Stimulated activated naive CD8-positive, alpha-beta T cell treated with anti-CD3 and anti-CD28 coated beads, Interleukin-15, Interleukin-2, amounts not matched to agents 100 U/mL and 50 U/mL, for 24 hours (primary cell): Measurements from ENCODE around the gene MREG.
"Not testable (repeated sequence)": the region's sequence is repeated elsewhere in the genome, so short reads cannot be mapped to it uniquely, and the experiment has no call there.

Source experiments
- ATAC-seq: fragments of 150-1000 bp; cut with Tn5 transposase; one replicate; pipeline ENCODE4 v1.10.0; 2021
- DNase-seq: peaks from one replicate; pipeline ENCODE4 v3.0.0; 2021

MREG gene

DNA sequence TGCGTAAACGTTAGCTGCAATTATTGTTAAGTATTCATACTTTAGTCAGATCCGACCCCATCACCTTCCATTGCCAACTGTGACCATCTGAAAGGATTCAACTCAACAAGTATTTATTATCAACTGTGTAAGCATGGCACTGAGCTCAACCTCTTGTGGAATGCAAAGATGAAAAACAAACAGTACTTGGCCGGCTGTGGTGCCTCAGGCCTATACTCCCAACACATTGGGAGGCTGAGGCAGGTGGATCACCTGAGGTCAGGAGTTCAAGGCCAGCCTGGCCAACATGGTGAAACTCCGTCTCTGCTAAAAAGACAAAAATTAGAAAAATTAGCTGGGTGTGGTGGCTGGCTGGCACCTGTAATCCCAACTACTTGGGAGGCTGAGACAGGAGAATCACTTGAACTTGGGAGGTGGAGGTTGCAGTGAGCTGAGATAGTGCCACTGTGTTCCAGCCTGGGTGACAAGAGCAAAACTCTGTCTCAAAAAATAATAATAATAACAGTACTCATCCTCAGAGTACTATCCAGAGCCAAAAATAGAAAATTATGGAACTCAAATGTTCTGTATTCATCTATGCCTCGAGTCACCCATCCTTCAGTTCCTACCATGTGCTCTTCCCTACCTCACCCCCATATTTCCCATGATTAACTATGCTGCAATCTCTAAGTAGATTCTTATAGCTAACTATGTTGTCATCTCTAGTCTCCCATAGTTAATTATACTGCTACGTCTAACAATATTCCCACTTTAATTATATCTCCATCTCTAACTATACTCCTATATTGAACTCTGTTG lies 8.6 kb upstream of the MREG start:
- DNase-seq (no peak), ATAC-seq (no peak)

DNA sequence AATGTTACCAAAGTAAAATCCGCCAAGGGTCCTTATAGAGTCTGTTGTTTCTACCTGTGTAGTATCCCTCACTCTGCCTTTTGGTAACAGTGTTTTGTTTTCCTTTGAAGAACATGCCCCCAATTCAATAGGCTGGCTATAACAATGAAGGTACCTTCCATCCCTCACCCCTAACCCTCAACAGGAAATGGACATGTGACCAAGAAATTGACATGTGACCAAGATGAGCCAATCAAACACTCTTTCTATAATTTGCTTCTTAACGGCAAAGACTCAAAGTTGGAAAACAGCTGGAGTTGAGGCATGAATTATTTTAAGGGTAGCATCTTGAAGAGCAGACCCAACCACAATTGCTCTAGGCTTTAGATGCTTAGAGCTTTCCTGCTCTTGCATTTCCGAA lies 5.4 kb upstream of the MREG start:
- no peak for ATAC-seq
- DNase-seq = no peak

DNA sequence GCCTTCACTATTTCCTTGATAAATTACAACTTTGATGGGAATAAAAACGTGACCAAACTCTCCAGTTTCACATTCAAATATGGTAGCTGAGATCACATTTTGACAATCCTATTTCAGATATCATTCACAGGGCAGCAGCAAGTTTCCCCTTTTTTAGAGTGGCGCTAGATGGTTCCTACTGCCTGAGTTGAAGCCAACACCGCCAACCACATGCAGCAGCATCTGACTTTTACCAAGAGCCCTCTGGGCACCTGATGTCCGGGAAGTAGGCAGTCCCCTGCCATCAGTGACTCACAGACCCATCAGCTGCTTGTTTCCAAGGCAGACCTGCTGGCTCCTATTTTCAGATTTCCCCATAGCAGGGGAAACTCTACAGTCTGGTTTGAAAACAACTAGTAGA lies 4.0 kb upstream of the MREG start:
- ATAC-seq (peak; percentile 60), DNase-seq (peak; percentile 58)

DNA sequence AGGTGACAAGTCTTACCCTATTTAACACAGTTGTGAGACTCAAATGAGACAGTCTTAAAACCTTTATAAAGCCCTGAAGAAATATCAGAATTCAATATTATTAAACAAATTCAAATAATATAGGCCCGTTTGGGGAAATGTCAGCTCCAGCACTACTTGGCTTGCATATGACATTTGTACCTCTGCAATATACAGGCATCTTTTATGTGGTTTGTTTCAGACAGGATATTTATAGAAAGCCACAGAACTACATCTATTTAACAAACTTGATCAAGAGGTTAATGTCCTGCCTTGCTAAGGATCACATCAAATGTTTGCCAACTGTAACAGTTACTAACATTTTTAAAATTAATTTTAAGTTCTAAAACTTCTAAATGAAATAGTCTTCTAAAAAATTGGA lies 3.2 kb upstream of the MREG start:
- no peak for DNase-seq
- no peak for ATAC-seq

DNA sequence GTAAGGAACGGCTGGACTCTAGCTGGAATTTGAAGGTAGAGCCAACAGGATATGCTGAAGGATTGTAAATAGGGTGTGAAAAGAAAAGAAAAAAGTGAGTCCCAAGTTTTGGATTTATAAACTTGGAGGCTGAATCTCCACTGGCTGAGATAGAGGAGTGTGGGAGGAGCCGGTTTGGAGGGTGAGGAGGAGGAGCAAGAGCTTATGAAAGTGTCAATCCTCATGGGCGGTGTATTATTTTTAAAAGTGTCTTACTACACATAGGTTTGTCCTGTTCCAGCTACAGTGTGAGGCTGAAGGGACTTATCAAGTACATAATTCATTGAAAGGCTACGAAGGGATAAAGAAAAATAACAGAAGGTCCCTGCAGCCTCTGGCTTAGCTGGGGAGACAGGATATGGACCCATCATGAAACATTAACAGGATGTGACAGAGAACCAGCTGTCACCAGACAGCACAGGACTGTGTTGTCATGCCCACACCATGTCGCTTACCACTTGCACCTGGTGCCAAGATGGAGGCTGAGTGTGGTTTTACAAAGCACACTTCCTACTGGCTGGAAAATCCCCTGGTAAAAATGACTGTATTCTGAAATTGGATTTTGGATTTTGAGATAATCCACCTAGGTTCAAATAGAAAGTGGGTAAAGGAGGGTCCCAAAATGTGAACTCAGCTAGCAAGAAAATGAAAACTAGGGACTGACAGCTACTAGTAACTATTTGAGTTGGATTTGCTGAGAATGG lies 2.5 kb upstream of the MREG start:
- DNase-seq = peak; percentile 55
- ATAC-seq = peak; percentile 84

DNA sequence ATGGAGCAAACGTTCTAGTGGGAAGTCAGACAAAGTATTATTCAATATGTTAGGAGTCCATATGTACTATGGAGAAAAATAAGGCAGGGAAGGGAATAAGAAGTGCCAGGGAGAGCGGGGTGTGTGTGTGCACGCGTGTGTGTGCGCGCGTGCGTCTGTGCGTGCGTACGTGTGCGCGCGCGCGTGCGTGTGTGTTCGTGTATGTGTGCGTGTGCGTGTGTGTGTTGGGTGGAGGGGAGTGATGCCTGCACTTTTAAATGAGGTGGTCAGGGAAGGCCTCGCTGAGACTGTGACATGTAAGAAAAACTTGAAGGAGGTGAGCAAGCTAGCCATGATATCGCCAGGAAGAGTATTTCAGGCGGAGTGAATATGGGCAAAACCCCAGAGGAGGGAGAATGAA lies 1.6 kb upstream of the MREG start:
- ATAC-seq (no peak), DNase-seq (no peak)

DNA sequence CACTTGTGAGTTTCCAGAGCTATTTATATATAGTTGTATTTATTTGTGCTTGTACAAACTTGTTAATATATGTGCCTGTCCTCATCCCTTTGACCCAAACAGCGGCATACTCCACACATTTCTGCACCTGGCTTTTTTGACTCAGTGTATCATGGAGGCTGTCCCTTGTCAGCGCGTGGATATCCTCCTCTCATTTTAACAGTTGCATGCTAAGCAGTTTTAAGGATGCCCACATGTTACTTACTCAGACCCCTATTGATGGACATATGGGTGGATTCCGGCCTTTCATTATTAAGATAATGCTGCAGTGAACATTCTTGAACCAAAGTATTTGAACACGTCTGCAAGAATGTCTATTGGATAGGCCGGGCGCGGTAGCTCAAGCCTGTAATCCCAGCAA lies 655 bp upstream of the MREG start:
- no peak for ATAC-seq
- no peak for DNase-seq

DNA sequence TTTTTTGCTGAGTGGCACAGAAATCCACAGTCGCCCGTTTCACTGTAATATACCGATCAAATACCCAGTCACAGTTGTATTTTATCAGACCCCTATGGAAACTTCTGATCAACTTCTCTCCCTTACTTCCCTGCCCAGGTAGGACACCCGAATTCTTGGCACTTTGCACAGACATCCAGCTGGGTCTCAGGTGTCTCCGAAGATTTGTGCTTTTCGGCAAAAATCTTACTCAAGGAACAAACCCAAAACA lies 596 bp downstream of the MREG start:
- DNase-seq (no peak), ATAC-seq (no peak)

DNA sequence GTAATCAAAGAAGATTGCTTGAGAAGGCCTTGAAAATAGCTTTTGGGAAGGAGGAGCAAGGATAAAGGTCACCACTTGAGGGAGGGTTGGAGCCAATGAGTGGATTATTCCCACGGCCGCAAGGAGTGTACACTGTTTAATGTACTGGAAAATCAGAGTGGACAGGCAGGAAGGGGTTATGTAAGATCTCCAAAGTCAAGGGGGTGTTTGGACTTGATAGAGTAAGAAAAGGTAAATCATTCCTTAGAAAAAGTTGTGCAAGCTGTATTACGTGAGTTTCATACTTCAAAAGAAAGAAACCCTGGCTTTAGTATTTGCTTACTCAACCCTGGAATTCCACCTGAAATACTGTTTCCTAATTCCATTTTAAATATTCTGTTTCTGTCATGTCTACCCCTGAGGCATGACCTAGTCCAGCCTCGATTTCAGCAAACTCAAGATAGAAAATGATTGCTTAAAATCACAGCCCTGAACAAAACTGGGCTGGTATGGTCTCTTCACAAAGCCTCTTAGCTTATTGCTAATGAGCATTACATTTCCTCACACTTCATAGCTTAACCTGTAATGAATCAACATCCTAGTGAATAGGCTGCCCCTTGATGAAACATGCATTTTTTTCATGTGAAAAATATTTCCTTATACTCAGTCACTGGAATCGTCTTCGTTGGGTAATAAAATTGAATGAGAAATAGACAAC lies 1.1 kb downstream of the MREG start:
- ATAC-seq (no peak), DNase-seq (no peak)

DNA sequence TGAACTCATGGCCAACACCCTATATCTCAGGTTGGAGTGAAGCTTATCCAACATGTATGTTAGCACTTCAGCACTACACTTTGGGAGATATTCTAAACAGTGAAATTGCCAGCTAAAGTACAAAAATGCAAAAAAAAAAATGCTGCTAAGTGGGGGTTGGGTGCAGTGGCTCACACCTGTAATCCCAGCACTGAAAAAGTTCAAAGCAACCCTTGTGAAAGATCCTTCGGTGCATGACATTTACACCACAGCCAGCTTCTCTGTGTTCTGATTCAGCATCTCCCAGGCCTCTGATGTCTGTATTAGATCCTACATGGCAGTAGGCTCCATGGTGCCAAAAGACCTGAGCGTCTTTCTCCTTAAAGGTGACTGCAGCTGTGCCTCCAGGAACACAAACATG lies 4.1 kb downstream of the MREG start:
- not testable (repeated sequence) for DNase-seq, ATAC-seq

DNA sequence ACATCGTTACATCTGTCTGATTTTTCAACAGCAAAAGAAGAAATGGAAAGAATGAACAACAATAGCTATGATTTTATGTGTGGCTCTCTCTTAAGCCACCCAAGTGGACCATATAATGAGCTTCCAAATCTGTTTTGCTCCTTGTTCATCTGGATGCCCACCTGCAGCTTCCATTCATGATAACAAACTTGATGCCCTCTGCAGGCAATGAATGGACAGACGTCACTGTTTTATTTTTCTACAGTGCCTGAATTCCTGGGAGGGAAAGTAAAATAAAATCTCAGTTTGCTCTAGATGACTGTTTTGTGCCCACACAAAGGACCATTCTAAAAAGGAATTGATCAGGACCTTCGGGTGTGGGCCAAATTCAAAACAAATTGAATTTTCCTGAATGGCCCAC lies 5.0 kb downstream of the MREG start:
- DNase-seq (no peak), ATAC-seq (no peak)

DNA sequence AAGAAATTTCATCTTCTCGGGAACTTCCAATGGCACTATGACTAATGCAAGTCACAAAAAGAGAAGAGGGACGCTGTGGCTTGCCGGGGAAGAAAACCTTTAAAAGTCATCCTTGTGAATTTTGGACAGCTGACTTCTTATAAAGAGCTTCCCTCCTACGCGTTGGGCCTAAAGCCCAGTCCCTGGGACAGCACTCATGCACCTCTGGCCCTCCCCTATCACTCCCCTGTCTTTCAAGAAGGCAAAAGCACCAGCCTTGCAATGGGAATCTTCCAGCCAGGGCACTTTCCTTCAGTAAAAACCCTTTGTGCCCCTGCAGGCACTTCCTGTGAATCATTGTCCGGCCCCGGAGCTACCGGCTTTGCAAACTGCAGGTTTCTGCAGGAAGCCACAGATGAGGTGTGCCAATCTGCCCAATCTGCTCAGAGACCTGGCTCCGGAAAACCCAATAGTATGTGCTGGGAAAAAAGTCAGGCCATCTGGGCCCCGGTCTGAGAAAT lies 7.1 kb downstream of the MREG start:
- ATAC-seq (peak; percentile 70), DNase-seq (peak; percentile 62)

DNA sequence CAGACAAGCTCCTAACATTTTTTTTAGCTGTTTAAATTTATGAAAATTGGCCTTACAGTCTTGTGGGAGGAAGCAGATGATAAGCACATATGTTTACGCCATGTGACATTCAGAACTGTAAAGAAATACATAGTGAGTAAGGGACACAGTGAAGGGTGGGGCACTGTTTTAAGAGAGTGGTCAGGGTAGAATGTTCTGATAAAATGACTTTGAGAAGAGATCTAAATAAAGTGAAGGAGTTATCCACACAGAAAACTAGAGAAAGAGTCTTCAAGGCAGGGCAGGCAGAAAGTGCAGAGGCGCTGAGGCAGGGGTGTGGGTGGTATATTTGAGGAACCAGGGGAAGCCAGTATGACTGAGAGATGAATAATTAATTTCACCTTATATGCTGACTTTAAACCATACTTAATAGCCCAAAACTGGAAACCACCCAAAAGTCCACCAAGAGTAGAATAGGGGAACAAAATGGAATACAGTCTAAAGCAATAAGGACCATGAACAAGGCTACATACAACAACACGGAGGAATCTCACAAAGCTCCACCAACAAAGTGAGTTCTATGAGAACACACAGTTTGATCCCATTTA lies 8.6 kb downstream of the MREG start:
- peak; percentile 32 for DNase-seq
- ATAC-seq = peak; percentile 58

DNA sequence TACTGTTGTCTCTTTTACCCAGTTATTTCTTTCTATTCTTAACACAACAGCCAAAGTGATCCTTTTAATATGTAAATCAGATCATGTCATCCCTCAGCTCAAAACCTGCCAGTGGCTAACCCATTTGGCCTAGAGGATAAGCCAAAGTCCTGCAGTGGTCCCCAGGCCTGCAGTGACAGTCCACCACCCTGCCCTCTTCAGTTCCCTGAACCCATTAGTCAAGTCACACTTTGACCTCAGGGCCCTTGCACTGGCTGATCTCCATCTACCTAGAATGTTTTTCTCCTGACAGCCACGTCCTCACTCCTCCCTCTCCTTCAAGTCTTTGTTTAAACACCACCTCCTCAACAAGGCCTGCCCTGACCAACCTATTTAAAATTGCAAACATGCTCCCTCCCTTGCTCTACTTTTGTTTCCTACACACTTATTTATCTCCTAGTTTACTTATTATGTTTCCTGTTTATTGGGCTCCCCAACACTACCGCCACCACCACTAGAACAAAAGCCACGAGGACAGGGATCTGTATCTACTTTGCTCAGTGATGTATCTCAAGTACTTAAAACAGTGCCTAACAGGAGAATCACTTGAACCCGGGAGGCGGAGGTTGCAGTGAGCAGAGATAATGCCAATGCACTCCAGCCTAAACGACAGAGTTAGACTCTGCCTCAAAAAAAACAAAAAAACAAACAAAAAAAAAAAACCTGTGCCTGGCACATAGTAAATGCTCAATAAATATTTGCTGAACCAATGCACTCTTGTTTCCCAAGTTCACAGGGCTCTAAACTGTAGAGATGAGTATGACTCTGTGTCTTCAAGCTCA lies 9.3 kb downstream of the MREG start:
- no peak for DNase-seq
- no peak for ATAC-seq

DNA sequence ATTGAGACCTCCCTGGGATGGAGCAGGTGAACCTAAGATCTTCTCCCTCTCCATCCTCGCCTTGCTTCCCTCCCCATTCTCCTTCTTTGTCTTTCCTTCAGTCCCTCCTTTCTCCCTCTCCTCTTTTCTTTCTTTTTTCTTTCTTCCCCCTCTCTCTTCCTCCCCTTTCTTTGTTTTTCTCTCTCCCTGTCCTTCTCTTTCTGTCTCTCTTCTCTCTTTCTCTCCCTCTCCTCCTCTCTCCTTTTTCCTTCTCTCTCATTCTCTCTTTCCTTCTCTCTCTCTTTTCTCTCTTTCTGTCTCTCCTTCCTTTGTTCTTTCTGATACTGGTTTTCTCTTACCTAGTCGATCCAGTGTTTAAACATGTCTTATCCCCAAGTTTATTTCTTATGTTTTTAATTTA lies 10.7 kb downstream of the MREG start:
- DNase-seq = no peak
- ATAC-seq = no peak

DNA sequence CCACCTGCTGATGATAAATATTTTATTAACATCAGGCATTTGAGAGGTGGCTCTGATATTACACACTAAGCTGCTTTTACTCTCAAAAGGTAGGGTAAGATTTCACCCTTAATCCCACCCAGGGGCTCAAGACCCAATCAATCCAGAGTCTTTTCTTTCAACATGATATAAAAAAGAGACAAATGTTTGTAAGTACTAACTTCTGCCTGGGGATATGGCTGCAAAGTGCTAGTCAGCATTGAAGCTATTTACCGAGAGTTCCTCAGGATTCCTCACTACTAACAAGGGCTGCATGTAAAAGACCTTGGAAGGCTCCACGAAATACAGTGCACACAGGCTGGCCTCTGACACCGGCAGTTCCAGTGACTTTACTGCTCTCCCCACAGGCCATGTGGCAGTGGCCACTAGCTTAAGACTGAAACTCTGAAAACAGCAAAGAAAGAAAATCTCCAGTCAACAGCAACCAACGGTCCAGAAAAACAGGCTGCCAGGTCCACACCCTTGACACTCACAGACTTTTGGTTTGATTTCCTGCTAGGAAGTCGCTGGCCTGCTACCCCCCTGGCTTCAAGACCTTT lies 11.2 kb downstream of the MREG start:
- no peak for ATAC-seq
- DNase-seq = no peak

DNA sequence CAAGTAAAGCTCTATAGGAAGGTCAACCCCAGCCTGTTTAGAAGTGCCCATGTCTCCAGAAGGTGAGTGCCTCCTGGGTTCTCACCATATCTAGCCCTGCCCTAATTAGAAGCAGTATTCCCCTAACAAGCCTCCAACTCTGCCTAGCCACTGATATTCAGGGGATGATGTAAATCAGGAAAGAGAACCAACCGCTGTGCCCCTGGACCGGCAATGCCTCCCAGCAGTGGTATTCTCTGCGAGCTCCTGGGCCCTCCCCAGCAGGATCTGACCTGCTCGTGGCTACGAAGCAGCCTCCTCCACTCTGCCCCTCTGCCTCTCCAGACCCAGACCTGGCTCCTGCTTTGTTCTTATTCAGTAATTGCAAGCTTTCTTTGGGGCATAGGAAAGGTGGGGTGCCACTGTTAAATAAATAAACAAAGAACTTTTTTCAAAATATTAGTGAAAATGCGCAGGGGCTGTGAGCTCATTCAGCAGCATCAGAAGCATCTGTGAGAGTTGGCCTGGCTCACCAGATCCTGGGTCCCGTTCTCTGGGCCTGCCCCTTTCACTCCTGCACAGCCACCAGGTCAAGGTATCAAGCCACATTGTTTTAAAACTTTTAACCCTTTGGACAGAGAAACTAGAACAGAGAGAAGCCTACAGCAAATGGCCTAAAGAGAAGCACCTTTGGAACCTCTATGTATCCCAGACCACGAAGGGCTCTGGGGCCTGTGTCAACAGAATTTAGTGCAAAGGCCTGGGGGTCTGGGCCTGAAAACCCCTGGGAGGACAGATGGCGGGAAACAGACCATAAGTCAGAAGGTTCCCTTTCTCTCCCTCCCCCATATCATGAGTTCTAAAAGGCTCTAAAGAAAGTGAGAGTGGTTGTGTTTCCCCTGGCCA lies 11.9 kb downstream of the MREG start:
- no peak for DNase-seq
- no peak for ATAC-seq

DNA sequence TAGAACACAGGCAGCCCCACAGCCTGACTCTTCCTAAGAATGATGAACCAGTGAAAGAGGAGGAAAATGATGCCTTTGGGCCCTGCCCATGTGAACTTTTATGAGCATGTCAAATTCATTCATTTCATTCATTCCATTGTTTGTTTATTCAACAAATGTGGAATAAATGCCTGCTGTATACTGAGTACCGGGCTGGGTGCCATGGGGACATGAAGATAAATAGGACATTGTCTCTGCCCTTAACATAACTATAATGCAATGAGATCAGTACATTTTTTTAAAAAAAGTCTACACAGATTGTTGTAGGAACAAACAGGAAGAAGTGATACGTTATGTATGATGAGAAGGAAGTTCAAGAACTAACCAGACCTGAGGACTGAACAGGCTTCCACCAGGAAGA lies 14.7 kb downstream of the MREG start:
- DNase-seq (no peak), ATAC-seq (no peak)

DNA sequence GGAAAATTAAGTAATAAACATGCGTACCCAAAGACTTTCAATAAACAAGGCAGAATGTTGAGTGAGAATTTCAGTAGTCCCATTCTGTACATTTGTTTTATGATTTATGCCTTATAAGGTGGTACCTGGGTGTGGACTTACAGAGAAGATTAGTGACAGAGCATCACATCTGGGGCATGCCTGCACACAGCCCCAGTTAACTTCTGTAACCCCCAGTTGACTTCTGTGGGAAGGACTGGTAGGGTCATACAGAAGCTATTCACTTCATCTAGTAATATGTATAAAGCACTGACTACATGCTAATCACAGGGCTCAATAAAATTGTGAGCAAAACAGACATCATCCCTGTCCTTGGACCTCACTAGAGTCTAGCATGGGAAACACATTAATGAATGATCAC lies 16.1 kb downstream of the MREG start:
- DNase-seq (no peak), ATAC-seq (no peak)

DNA sequence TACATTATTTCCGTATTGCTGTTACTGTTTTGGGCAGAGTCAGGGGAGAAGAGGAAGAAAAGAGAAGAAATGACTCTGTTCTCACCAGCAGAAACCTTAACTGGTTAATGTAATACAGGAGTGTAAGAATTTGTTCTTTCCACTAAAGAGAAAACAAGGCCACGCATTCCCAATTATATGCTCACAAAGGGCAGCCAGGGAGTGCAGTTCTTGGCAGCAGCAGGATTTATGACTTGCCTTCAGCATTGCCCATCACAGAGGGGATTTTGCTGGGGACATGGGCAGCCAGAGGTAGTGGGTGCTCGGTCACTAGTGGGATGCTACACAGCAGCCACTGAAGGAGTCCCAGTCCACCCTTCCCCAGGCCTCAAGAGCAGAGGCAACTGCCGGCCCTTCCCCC lies 18.4 kb downstream of the MREG start:
- DNase-seq (no peak), ATAC-seq (no peak)
